Measurements from ENCODE around the gene CYP27B1. TPM values are rescaled to one million over a fixed set of nuclear protein-coding genes. Genes with fewer than 3 reads are reported as not detected.

Gene CYP27B1
- total and polyA plus RNA-seq, 11 donors = 0.11 to 0.77 (median 0.19) TPM; not detected in 4

DNA sequence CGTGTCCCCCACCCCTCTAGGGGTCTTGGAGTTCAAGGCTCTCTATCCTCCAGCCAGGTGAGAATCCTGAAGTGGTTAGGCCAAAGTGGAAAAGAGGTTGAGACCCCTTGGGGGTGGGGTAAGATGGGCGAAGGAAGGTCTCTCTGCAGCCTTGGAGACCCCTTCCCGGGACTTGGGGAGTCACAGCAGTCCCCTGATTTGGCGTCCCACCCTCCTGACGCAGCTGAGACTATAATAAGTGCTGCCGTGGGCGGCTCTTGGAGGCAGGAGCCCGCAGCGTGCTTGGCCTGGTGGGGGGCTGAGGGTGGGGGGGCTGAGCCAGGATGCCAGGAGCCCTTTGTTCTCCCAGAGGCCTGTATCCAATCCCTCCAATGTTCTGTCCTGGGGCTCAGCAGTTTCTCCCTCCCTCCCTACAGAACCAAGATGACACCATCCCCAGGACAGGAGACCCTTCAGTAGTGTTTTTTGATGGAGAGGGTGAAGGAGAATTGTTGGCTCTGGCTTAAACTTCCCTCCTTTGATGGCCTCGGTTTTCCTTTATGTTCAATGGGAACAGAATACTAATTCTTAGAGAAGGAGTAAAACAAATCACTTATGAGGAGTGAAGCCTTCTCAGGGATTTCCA, 26.9 kb downstream of the CYP27B1 start:
- DNase-seq = no peak
- TF ChIP-seq, protein P1, sequence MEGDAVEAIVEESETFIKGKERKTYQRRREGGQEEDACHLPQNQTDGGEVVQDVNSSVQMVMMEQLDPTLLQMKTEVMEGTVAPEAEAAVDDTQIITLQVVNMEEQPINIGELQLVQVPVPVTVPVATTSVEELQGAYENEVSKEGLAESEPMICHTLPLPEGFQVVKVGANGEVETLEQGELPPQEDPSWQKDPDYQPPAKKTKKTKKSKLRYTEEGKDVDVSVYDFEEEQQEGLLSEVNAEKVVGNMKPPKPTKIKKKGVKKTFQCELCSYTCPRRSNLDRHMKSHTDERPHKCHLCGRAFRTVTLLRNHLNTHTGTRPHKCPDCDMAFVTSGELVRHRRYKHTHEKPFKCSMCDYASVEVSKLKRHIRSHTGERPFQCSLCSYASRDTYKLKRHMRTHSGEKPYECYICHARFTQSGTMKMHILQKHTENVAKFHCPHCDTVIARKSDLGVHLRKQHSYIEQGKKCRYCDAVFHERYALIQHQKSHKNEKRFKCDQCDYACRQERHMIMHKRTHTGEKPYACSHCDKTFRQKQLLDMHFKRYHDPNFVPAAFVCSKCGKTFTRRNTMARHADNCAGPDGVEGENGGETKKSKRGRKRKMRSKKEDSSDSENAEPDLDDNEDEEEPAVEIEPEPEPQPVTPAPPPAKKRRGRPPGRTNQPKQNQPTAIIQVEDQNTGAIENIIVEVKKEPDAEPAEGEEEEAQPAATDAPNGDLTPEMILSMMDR (IDR thresholded peaks at IDR 0.05) = no peak
- no peak for TF ChIP-seq POLR2A (IDR thresholded peaks at IDR 0.05)
- H3K27ac ChIP-seq = peak overlapping the region in 9 of 12 donors; percentile 15 to 77 (median 52)
- intact Hi-C loops (cut with DNase I) = loop anchor here in 3 of 10 donors (10.0 kb wide), 2 partner anchors 105 to 155 kb away; partner anchors contain the start of gene B4GALNT1 (in 1 of the 3)
- H3K4me1 ChIP-seq = peaks cover 5 to 75% (median 33%) of the 10 kb centered on the region in 12 donors
- ATAC-seq = no peak
- H3K27me3 ChIP-seq = peaks cover 25 to 64% (median 36%) of the 10 kb centered on the region in 9 donors
- no peaks in the 10 kb centered on the region for H3K36me3 ChIP-seq
- 36 to 49% (median 49%) methylated on average over 2 to 10 of the region's 10 CpGs for WGBS, 4 donors
- H3K4me3 ChIP-seq = peak overlapping the region in 5 of 12 donors; percentile 24 to 63 (median 52)
- H3K9me3 ChIP-seq = no peaks in the 10 kb centered on the region

DNA sequence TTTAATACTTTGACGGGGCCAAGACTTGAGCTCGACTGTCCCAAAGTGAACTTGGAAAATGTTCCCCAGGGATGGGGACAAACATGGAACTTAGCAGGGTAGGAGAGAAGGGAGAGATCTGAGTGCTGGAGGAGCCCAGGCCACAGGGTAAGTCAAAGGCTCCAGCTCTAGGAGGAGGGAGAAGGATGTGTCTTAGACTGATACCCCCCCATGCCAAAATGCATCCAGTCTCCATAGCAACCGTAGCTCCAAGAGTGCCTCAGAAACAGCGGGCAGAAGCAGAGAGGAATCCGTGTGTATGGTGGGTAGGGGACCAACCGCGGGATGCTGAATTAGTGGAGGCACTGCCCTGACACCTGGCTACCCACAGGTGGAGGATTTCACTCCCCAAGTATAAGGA, 27.5 kb downstream of the CYP27B1 start:
- peaks cover 0 to 5% (median 0%) of the 10 kb centered on the region in 9 donors for H3K36me3 ChIP-seq
- H3K27ac ChIP-seq = peak overlapping the region in 8 of 12 donors; percentile 15 to 77 (median 48)
- peak overlapping the region in 7 of 12 donors; percentile 24 to 58 (median 52) for H3K4me3 ChIP-seq
- ATAC-seq (no peak), DNase-seq (peak in 1 of 5 donors; percentile 9)
- H3K4me1 ChIP-seq = peaks cover 5 to 74% (median 33%) of the 10 kb centered on the region in 12 donors
- TF ChIP-seq, protein P1 (IDR thresholded peaks at IDR 0.05) = no peak
- TF ChIP-seq POLR2A (IDR thresholded peaks at IDR 0.05) = no peak
- peaks cover 25 to 70% (median 36%) of the 10 kb centered on the region in 9 donors for H3K27me3 ChIP-seq
- WGBS, 4 donors = 19 to 32% (median 23%) methylated on average over 7 of the region's 7 CpGs
- intact Hi-C loops (cut with DNase I) = loop anchor here in 3 of 10 donors (10.0 kb wide), 2 partner anchors 105 to 155 kb away; partner anchors contain the start of gene B4GALNT1 (in 1 of the 3)
- H3K9me3 ChIP-seq = no peaks in the 10 kb centered on the region

DNA sequence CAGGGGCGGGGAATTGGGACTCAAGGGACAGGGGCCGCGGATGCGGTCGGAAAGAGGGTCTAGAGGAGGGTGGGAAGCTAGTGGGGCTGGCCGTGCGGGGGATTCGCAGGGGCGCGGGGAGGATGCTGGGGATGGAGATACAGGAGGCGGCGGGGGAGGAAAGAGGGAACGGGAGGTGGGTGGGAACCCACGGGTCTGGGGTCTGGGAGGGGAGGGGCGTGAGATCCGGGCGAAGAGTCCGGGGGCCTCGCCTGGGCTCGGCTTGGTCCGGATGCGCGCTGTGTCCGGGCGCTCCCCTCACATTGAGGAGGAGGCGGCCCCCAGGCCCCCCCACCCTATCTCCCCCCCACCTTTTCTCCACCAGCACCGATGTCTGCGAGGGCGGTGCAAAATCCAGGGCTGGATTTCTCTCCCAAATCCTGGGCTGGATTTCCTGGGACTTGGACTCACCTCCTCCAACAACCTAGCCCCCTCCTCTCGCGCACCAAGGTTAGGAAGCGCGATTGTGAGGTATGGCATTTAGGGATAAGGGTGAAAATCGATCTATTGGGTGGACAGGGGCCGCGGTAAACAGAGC, 28.1 kb downstream of the CYP27B1 start, which contains the start of gene AGAP2:
Gene AGAP2, minus strand, starts transcription at position 82 of the 577 bp plus-strand sequence. CDS start 496 bp downstream, outside the sequence.
- WGBS, 4 donors = 1 to 12% (median 10%) methylated on average over 32 to 36 of the region's 36 CpGs
- Histone ChIP-seq H3K27ac (peak within 1 kb of the TSS in 11 of 12 donors; percentile 2 to 77 (median 53)), H3K4me1 (peaks cover 5 to 67% (median 31%) of the 10 kb centered on the region in 12 donors), H3K36me3 (peaks cover 0 to 11% (median 0%) of the 10 kb centered on the region in 9 donors), H3K4me3 (peak within 1 kb of the TSS; percentile 34 to 58 (median 51)), H3K27me3 (peaks cover 25 to 77% (median 39%) of the 10 kb centered on the region in 9 donors), H3K9me3 (no peaks in the 10 kb centered on the region)
- TF ChIP-seq POLR2A (IDR thresholded peaks at IDR 0.05) = no peak
- TF ChIP-seq, protein P1 (IDR thresholded peaks at IDR 0.05) = no peak
- intact Hi-C loops (cut with DNase I) = loop anchor here in 3 of 10 donors (10.0 kb wide), 2 partner anchors 104 to 154 kb away; partner anchors contain the start of gene B4GALNT1 (in 1 of the 3)
- DNase-seq = peak in 1 of 5 donors; percentile 20
- no peak for ATAC-seq
